ENCODE results near the gene CSNK1D. TPM values are rescaled to one million over a fixed set of nuclear protein-coding genes. Genes with fewer than 3 reads are reported as not detected.

The CSNK1D gene
- total and polyA plus RNA-seq, 8 donors: 47.1 to 107 (median 66.0) TPM

GRCh38 chr17:82297714-82298537 is 24.4 kb upstream of the CSNK1D start:
- Histone ChIP-seq H3K4me1 (peaks cover 14 to 43% (median 24%) of the 10 kb centered on the region in 3 donors), H3K27me3 (no peaks in the 10 kb centered on the region), H3K4me3 (peak overlapping the region; percentile 1 to 44 (median 28)), H3K36me3 (no peaks in the 10 kb centered on the region), H3K27ac (peak overlapping the region; percentile 85 to 98 (median 92)), H3K9me3 (no peaks in the 10 kb centered on the region)
- no peak for TF ChIP-seq CTCF (IDR thresholded peaks at IDR 0.05)
- intact Hi-C loops (cut with DNase I): no loop called here
- WGBS, 2 donors: 4% methylated on average over 34 to 36 of the region's 36 CpGs
- DNase-seq (peak; percentile 88 to 94 (median 91)), ATAC-seq (peak; percentile 75 to 87 (median 80)), FAIRE-seq (no peak)

- H3K27me3 ChIP-seq: no peaks in the 10 kb centered on the region
- no peak for FAIRE-seq
Measured at GRCh38 chr17:82297280-82297713, 23.8 kb upstream of the CSNK1D start.

GRCh38 chr17:82296511-82297279 is 23.2 kb upstream of the CSNK1D start:
- no peak for ATAC-seq
- H3K4me3 ChIP-seq: peak overlapping the region in 1 of 4 donors; percentile 44
- intact Hi-C loops (cut with DNase I): no loop called here
- no peak for FAIRE-seq
- no peak for DNase-seq
- TF ChIP-seq CTCF (IDR thresholded peaks at IDR 0.05): no peak
- no peaks in the 10 kb centered on the region for H3K27me3 ChIP-seq
- H3K36me3 ChIP-seq: no peaks in the 10 kb centered on the region
- H3K4me1 ChIP-seq: peaks cover 14 to 43% (median 24%) of the 10 kb centered on the region in 3 donors
- H3K27ac ChIP-seq: peak overlapping the region in 3 of 4 donors; percentile 85 to 98 (median 96)
- H3K9me3 ChIP-seq: no peaks in the 10 kb centered on the region
- WGBS, 2 donors: 56 to 64% methylated on average over 7 of the region's 7 CpGs

More at GRCh38 chr17:82297280-82297713, 23.8 kb upstream of the CSNK1D start:
- DNase-seq (peak in 5 of 6 donors; percentile 65 to 72 (median 66)), ATAC-seq (peak in 1 of 4 donors; percentile 4)
- Histone ChIP-seq H3K4me1 (peaks cover 14 to 43% (median 24%) of the 10 kb centered on the region in 3 donors), H3K36me3 (no peaks in the 10 kb centered on the region), H3K4me3 (peak overlapping the region in 1 of 4 donors; percentile 44), H3K27ac (peak overlapping the region; percentile 85 to 98 (median 92)), H3K9me3 (no peaks in the 10 kb centered on the region)
- no peak for TF ChIP-seq CTCF (IDR thresholded peaks at IDR 0.05)
- 65 to 69% methylated on average over 19 of the region's 19 CpGs for WGBS, 2 donors
- intact Hi-C loops (cut with DNase I): no loop called here

- ATAC-seq: no peak
- TF ChIP-seq CTCF (IDR thresholded peaks at IDR 0.05): no peak
- intact Hi-C loops (cut with DNase I): no loop called here
- peaks cover 14 to 43% (median 24%) of the 10 kb centered on the region in 3 donors for H3K4me1 ChIP-seq
- no peak for DNase-seq
- H3K9me3 ChIP-seq: no peaks in the 10 kb centered on the region
- no peaks in the 10 kb centered on the region for H3K36me3 ChIP-seq
- FAIRE-seq: no peak
- H3K27me3 ChIP-seq: no peaks in the 10 kb centered on the region
- H3K27ac ChIP-seq: peak overlapping the region in 3 of 4 donors; percentile 3 to 98 (median 96)
- H3K4me3 ChIP-seq: no peak overlapping the region
- WGBS, 2 donors: 25 to 26% methylated on average over 4 of the region's 4 CpGs
Measured at GRCh38 chr17:82295472-82295814, 21.9 kb upstream of the CSNK1D start.

Measured in pancreas (tissue), 10 donors.